ENCODE measurements around the gene PHKA1.

GRCh38 chrX:72659723-72660122, 54.4 kb downstream of the PHKA1 start:
- TF ChIP-seq CTCF (IDR thresholded peaks at IDR 0.05; ENCODE audit: poor library complexity) (no peak), EZH2phosphoT487 (IDR thresholded peaks at IDR 0.05; ENCODE audit: low read depth, severe bottlenecking, unreplicated experiment) (no peak)

Data from hepatocyte (in vitro differentiated cells).